ENCODE measurements around the gene ZNF516.

The ZNF516 gene

GRCh38 chr18:76361219-76361618, 133.8 kb downstream of the ZNF516 start (continued):
- TF ChIP-seq GLIS3 (CRISPR knock-in tag; IDR thresholded peaks at IDR 0.05) (no peak), CSDC2 (CRISPR knock-in tag; IDR thresholded peaks at IDR 0.05) (no peak), CREB5 (CRISPR knock-in tag; IDR thresholded peaks at IDR 0.05; ENCODE audit: low read depth) (no peak), ZFP30 (CRISPR knock-in tag; IDR thresholded peaks at IDR 0.05) (no peak), OSR1 (CRISPR knock-in tag; IDR thresholded peaks at IDR 0.05) (no peak), RARB (CRISPR knock-in tag; IDR thresholded peaks at IDR 0.05) (no peak)

GRCh38 chr18:76359909-76360308, 135.1 kb downstream of the ZNF516 start:
- no peak for ATAC-seq

GRCh38 chr18:76358774-76359173, 136.3 kb downstream of the ZNF516 start:
- ATAC-seq = no peak
- TF ChIP-seq ISL1 (CRISPR knock-in tag; IDR thresholded peaks at IDR 0.05) = no peak
- TF ChIP-seq ZNF565 (CRISPR knock-in tag; conservative IDR thresholded peaks at IDR 0.05; ENCODE audit: low read depth) = no peak
- no peak for TF ChIP-seq ARNTL (CRISPR knock-in tag; IDR thresholded peaks at IDR 0.05; ENCODE audit: borderline replicate concordance, low read depth)
- TF ChIP-seq OSR1 (CRISPR knock-in tag; IDR thresholded peaks at IDR 0.05) = no peak
- TF ChIP-seq TSHZ2 (CRISPR knock-in tag; IDR thresholded peaks at IDR 0.05) = no peak
- TF ChIP-seq ZFP30 (CRISPR knock-in tag; IDR thresholded peaks at IDR 0.05) = no peak
- no peak for TF ChIP-seq CREB5 (CRISPR knock-in tag; IDR thresholded peaks at IDR 0.05; ENCODE audit: low read depth)
- TF ChIP-seq BACH2 (CRISPR knock-in tag; IDR thresholded peaks at IDR 0.05; ENCODE audit: borderline replicate concordance) = no peak
- TF ChIP-seq CSRNP3 (CRISPR knock-in tag; IDR thresholded peaks at IDR 0.05) = no peak
- TF ChIP-seq CSDC2 (CRISPR knock-in tag; IDR thresholded peaks at IDR 0.05) = no peak
- TF ChIP-seq ZNF70 (CRISPR knock-in tag; IDR thresholded peaks at IDR 0.05) = no peak
- TF ChIP-seq PPARA (CRISPR knock-in tag; IDR thresholded peaks at IDR 0.05; ENCODE audit: borderline replicate concordance) = no peak
- TF ChIP-seq ZC3H10 (CRISPR knock-in tag; IDR thresholded peaks at IDR 0.05) = no peak
- TF ChIP-seq RARB (CRISPR knock-in tag; IDR thresholded peaks at IDR 0.05) = no peak
- no peak for TF ChIP-seq ZFP3 (CRISPR knock-in tag; IDR thresholded peaks at IDR 0.05)
- no peak for TF ChIP-seq PATZ1 (CRISPR knock-in tag; IDR thresholded peaks at IDR 0.05; ENCODE audit: borderline replicate concordance)
- no peak for TF ChIP-seq TOX (CRISPR knock-in tag; IDR thresholded peaks at IDR 0.05; ENCODE audit: borderline replicate concordance)

More at GRCh38 chr18:76359909-76360308, 135.1 kb downstream of the ZNF516 start:
- TF ChIP-seq ZNF565 (CRISPR knock-in tag; conservative IDR thresholded peaks at IDR 0.05; ENCODE audit: low read depth) (no peak), CSDC2 (CRISPR knock-in tag; IDR thresholded peaks at IDR 0.05) (no peak), OSR1 (CRISPR knock-in tag; IDR thresholded peaks at IDR 0.05) (no peak), GLIS3 (CRISPR knock-in tag; IDR thresholded peaks at IDR 0.05) (no peak), ZNF70 (CRISPR knock-in tag; IDR thresholded peaks at IDR 0.05) (no peak), PATZ1 (CRISPR knock-in tag; IDR thresholded peaks at IDR 0.05; ENCODE audit: borderline replicate concordance) (no peak), PPARA (CRISPR knock-in tag; IDR thresholded peaks at IDR 0.05; ENCODE audit: borderline replicate concordance) (no peak), ZC3H10 (CRISPR knock-in tag; IDR thresholded peaks at IDR 0.05) (no peak), BACH2 (CRISPR knock-in tag; IDR thresholded peaks at IDR 0.05; ENCODE audit: borderline replicate concordance) (no peak), TCF4 (CRISPR knock-in tag; IDR thresholded peaks at IDR 0.05; ENCODE audit: borderline replicate concordance) (no peak)
